Hepatic stellate cell (primary cell): Measurements from ENCODE around the gene ITIH3.
A peak's percentile ranks its signal among the peaks of the same experiment; 100 is the strongest.

Experiments used
- DNase-seq: peaks from one replicate; pipeline ENCODE4 v3.0.0; 2011; ENCODE audit warnings: low spot score

ITIH3 gene

DNA sequence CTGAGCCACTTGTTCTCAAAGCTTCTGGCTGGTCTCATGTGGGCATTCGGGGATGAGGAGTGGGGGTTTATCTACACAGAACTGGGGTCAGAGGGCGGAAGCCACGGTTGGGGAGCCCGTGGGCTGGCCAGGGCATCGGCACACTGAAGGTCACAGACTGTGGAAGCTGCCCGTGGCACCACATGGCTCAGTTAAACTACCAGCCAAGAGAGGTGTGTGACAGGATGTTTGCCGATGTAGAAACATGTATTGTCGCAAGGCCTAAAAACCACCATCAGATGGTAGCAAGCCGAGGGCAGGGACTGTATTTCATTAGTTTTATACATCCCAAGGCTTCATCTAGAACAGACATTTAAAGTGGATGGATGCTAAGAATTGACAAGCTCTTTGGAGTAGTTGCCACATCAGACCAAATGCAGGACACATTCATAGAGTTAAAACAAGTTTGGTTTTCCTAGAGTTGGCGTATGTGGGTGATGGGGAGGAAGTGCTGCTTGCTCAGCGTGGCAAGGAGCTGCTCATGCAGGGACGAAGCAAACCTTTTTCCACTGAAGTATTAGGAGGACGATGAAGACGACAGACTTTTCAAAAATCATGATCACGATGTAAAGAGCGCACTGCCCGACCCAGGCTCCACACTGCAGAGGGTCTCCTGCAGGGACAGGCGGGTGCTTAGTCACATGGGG is 49.8 kb downstream of the ITIH3 start:
- DNase-seq = no peak

- peak; percentile 79 for DNase-seq
Measured at GRCh38 chr3:52845157-52845556, 50.6 kb downstream of the ITIH3 start.

DNA sequence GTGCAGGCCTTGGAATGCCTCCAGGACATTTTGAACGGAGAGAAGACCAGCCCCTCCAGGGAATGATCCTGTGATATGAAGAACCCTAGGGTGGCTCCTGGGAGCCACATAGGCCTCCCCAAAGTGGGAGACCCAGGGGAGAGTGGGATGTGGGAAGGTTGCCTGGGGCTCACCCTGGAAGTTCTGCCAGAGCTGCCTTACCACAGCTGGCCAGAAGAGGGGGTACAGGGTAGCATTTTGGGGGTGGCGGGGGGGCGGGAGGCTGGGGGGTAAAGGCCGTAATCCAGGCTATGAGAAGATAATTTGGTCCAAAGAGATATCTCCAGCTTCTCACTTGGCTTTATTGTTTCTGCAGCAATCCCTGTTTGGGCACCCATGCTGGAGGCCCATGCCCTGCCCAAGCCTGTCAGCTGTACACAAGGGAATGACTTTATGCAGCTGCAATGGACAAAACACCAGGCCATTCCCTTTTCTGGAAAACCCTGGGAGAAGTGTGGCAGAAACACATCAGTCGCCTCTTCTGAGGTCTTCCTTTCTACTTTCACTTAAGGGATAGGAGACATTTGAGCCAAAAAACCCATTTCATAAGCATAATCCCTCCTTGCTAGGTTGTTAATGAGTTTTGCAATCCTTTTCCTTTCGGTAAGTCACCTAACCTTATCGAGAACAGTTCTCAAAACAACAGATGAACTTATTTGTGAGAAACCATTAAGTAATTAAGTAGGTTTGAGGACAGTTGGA is 51.3 kb downstream of the ITIH3 start:
- DNase-seq = peak; percentile 48

DNA sequence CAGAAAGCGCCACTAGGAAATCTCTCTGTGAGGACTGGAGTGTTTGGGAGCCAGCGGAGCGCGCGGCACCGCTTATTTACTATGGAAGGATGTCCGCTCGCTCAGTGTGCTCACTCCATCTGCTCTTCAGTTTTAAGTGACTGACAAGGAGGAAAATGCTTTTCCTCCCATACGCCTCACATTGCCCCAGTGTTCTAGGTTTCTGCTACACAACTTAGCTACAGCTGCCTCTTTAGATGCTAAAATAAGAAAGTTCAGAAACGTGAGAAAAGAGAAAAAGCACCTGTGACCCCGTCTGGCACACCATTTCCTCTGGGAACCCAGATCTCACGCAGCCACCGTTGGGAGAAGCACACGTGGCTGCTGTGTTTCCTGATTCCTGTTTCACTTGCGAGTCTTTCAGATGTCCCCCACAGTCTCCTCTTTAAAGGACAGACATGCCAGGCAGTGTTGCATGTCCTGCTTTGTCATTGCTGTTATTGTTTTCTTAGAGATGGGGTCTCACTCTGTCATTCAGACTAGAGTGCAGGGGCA is 51.9 kb downstream of the ITIH3 start:
- no peak for DNase-seq

DNA sequence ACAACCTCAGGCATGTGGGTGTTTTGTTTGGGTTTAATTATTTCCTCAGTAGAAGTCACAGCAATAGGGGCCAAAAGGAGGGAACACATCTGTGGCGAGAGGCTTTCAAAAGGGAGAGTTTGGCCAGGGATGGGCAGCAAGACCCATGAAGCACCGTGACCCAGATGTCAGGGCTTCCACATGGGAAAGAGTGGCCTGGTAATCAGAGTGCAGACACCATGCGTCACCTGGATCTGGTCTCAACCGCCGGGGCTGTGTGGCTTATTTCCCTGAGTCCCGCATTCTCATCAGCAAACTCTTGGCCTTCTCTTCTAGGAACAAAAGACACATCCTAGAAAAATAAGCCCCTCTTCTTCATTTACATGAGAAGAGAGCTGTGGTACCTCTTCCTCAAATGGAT is 52.6 kb downstream of the ITIH3 start:
- DNase-seq = no peak

DNA sequence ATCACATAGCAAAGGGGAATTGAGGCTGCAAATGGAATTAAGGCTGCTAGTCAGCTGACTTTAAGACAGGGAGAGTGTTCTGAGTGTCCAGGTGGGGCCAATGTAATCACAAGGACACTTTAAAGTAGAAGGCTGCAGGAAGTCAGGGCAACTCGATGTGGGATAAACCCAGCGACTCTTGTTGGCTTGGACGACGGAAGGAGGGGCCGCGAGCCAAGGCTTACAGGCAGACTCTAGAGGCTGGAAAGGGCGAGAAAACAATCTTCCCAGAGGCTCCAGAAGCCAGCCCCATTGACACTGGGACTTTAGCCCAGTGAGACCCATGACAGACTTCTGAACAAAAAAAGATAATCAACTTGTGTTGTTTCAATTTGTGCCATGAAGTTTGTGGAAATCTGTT is 53.1 kb downstream of the ITIH3 start:
- no peak for DNase-seq

- peak; percentile 68 for DNase-seq
Measured at GRCh38 chr3:52848617-52849016, 54.0 kb downstream of the ITIH3 start.

DNA sequence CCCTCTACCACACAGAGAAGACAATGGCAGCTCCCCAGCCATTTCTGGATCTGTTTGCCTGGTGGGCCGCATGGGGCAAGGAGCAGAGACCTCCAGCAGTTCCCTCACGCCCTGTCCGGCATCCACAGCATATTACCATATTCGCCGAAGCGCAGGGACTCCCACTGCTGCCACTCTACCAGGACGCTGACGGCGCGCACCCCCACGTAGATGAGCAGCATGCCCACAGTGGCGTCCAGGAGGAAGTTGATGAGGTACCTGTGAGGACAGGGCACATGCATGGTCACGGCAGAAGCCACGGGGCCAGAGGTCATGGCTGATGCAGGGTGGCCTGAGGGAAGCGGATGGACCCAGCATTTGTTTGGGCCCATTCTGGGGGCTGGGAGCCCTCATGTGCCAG is 55.1 kb downstream of the ITIH3 start:
- DNase-seq = no peak

DNA sequence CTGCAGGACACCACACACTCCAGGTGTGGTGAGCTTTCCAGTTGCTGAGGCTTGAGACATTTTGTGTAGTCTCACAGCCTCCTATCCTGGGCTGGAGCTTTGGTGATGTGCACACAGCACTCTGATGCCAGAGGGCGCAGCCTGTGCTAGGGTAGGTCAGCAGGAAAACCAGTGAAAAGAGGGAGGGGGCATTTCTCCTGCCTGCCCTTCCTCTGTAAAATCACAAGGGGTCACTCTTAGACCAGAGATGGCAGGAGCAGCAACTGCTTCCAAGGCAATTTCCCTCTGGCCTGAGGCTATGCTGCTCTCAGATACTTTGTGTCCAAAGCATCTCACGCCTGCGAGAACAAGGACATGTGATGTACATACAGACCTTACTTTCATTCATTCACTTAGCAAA is 56.8 kb downstream of the ITIH3 start:
- DNase-seq = peak; percentile 45

DNA sequence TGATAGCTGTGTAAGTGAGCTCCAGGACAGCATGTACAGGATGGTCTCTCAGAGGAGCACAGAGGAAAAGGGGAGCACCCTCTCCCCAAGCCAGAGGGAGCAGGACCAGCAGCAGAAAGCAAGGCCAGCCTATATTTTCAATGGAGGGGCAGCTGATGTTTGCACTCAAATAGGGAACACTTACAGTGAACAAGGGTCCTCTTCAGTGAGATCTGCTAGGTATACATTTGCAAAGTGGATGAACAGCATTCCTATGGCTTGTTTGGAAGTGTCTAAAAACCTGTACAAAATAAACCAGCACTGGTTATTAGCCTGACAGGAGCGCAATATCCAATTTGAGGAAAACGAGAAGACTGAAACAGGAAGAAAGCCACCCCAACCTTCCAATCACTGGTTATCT is 57.8 kb downstream of the ITIH3 start:
- DNase-seq = no peak

- DNase-seq = no peak
Measured at GRCh38 chr3:52854013-52854412, 59.4 kb downstream of the ITIH3 start.

DNA sequence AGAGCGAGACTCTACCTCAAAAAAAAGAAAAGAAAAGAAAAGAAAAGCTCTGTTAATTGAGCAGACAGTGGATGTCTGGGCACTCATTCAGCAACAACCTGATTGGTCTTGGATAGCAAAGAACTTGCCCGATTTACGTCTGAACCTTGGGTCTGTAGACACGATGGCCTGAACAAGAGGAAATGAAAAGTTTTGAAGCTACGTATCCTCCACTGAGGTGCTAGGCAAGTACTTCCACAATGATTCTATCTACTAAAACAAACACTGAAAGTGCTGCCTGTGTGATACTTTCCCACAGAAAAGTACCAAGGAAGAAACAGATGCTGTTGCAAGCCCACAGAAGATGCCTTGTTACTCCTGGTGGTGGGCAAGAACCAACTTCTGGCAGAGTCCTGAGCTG is 62.1 kb downstream of the ITIH3 start:
- no peak for DNase-seq

DNA sequence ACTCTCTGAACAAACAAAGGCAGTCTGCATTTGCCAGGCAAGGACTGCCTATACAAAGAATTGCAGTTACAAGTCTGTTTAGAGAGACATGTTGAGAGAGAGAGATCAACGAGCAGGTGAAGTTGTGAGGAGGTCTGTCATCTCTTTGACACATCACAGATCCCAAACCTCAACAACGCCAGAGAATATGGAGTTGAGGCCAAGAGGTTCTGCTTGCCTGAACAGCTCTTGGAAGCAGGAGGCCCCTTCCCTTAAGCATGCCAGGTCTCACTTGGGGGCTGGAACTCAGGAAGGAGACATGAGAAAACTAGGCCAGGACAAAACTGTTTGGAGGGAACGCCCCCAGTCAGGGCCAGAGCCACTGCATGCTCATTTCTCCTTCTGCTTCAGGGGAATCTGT is 62.5 kb downstream of the ITIH3 start:
- no peak for DNase-seq

GRCh38 chr3:52857864-52858263 is 63.3 kb downstream of the ITIH3 start:
- no peak for DNase-seq
